Measurements from ENCODE around the gene ADGRD1.

Gene ADGRD1

GRCh38 chr12:131076296-131076695, 122.6 kb downstream of the ADGRD1 start:
- no peak overlapping the region for H3K4me3 ChIP-seq (ENCODE audit: low read depth, low read length, poor library complexity, severe bottlenecking)
- H3K27ac ChIP-seq (ENCODE audit: low read depth, low read length, poor library complexity, severe bottlenecking) = no peak overlapping the region
- H3K9ac ChIP-seq (ENCODE audit: low read length) = no peak overlapping the region
- H3K36me3 ChIP-seq (ENCODE audit: insufficient read depth, low read length) = no peaks in the 10 kb centered on the region
- H2AFZ ChIP-seq (ENCODE audit: low read length) = no peak overlapping the region
- no peaks in the 10 kb centered on the region for H3K79me2 ChIP-seq (ENCODE audit: insufficient read depth, low read length)
- H3K27me3 ChIP-seq (ENCODE audit: insufficient read depth, low read length) = 0 out of 2 replicates have a peak, but pooled peaks cover 3% of the 10 kb centered on the region
- TF ChIP-seq CTCF (IDR thresholded peaks at IDR 0.05; ENCODE audit: low read length) (no peak), EZH2 (IDR thresholded peaks at IDR 0.05; ENCODE audit: borderline replicate concordance, low read length) (no peak)
- no peaks in the 10 kb centered on the region for H3K9me3 ChIP-seq (ENCODE audit: low read length)
- H4K20me1 ChIP-seq (ENCODE audit: insufficient read depth, low read length) = no peaks in the 10 kb centered on the region
- no peak overlapping the region for H3K4me2 ChIP-seq (ENCODE audit: low read length)
- no peaks in the 10 kb centered on the region for H3K9me2 ChIP-seq (ENCODE audit: low read depth, low read length)
- no peaks in the 10 kb centered on the region for H3K4me1 ChIP-seq (ENCODE audit: insufficient read depth, low read length, severe bottlenecking)
- no peaks in the 10 kb centered on the region for H3F3A ChIP-seq (ENCODE audit: insufficient read depth, low read length)

DNA sequence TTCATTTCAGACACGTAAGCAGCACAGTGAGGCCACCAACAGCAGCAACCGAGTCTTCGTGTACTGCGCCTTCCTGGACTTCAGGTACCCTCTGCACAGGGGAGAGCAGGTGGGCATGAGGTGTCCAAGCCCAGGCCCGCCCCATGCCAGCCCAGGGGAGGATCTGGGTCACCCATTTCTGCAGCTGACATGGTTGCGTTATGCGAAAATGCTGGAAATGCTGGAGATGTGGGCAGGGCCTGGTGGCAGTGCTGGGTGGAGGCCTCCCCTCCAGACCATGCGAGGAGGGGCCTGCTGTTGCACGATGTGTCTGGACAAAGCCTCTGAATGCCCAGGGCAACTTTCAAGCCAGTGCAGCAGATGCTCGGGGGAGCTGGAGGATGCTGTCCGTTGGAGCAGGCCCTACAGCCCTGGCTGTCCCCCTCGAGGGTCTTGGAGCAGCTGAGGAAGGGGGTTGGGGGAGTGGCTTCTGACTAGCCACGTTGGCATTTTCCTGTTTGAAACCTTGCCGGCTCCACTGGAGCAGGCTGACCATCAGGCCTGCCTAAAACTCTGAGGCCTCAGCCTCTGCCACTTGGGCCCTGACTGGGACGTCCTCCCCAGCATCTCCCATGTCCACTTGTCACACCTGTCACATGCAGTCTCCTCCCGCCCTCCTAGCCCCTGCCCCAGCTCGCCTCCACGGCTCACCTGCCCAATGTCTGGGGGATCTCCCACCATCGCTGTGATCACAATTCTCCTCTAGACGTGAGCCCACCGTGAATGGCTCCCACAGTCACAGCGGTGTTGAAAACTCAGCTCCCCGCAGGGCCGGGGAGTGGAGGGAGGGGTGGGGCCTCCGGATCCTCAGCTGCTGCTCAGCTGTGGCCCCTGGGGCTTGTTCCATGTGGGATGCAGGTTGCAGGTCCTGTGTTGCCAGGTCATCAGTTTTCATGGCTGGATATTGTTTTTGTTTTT, 123.4 kb downstream of the ADGRD1 start:
- no peak overlapping the region for H2AFZ ChIP-seq (ENCODE audit: low read length)
- no peaks in the 10 kb centered on the region for H4K20me1 ChIP-seq (ENCODE audit: insufficient read depth, low read length)
- no peak overlapping the region for H3K4me3 ChIP-seq (ENCODE audit: low read depth, low read length, poor library complexity, severe bottlenecking)
- no peaks in the 10 kb centered on the region for H3K4me1 ChIP-seq (ENCODE audit: insufficient read depth, low read length, severe bottlenecking)
- no peaks in the 10 kb centered on the region for H3F3A ChIP-seq (ENCODE audit: insufficient read depth, low read length)
- TF ChIP-seq EZH2 (IDR thresholded peaks at IDR 0.05; ENCODE audit: borderline replicate concordance, low read length) (no peak), CTCF (IDR thresholded peaks at IDR 0.05; ENCODE audit: low read length) (no peak)
- H3K79me2 ChIP-seq (ENCODE audit: insufficient read depth, low read length) = no peaks in the 10 kb centered on the region
- H3K27ac ChIP-seq (ENCODE audit: low read depth, low read length, poor library complexity, severe bottlenecking) = no peak overlapping the region
- no peaks in the 10 kb centered on the region for H3K9me3 ChIP-seq (ENCODE audit: low read length)
- 0 out of 2 replicates have a peak, but pooled peaks cover 3% of the 10 kb centered on the region for H3K27me3 ChIP-seq (ENCODE audit: insufficient read depth, low read length)
- H3K4me2 ChIP-seq (ENCODE audit: low read length) = no peak overlapping the region
- H3K9me2 ChIP-seq (ENCODE audit: low read depth, low read length) = no peaks in the 10 kb centered on the region
- H3K36me3 ChIP-seq (ENCODE audit: insufficient read depth, low read length) = no peaks in the 10 kb centered on the region
- H3K9ac ChIP-seq (ENCODE audit: low read length) = no peak overlapping the region

GRCh38 chr12:131077931-131078391, 124.3 kb downstream of the ADGRD1 start:
- Histone ChIP-seq H3K9ac (ENCODE audit: low read length) (no peak overlapping the region), H3K79me2 (ENCODE audit: insufficient read depth, low read length) (no peaks in the 10 kb centered on the region), H4K20me1 (ENCODE audit: insufficient read depth, low read length) (no peaks in the 10 kb centered on the region), H3K4me3 (ENCODE audit: low read depth, low read length, poor library complexity, severe bottlenecking) (no peak overlapping the region), H3K4me1 (ENCODE audit: insufficient read depth, low read length, severe bottlenecking) (no peaks in the 10 kb centered on the region), H3K36me3 (ENCODE audit: insufficient read depth, low read length) (no peaks in the 10 kb centered on the region), H3F3A (ENCODE audit: insufficient read depth, low read length) (no peaks in the 10 kb centered on the region), H3K9me2 (ENCODE audit: low read depth, low read length) (no peaks in the 10 kb centered on the region), H2AFZ (ENCODE audit: low read length) (no peak overlapping the region), H3K4me2 (ENCODE audit: low read length) (no peak overlapping the region), H3K27ac (ENCODE audit: low read depth, low read length, poor library complexity, severe bottlenecking) (no peak overlapping the region), H3K27me3 (ENCODE audit: insufficient read depth, low read length) (0 out of 2 replicates have a peak, but pooled peaks cover 3% of the 10 kb centered on the region), H3K9me3 (ENCODE audit: low read length) (no peaks in the 10 kb centered on the region)
- TF ChIP-seq EZH2 (IDR thresholded peaks at IDR 0.05; ENCODE audit: borderline replicate concordance, low read length) = no peak
- no peak for TF ChIP-seq CTCF (IDR thresholded peaks at IDR 0.05; ENCODE audit: low read length)

All from OCI-LY1 (cell line).